Ascending aorta (tissue), 2 donors: ENCODE data around the gene EHD4. TPM values are rescaled to one million over a fixed set of nuclear protein-coding genes. Genes with fewer than 3 reads are reported as not detected.
A peak's percentile ranks its signal among the peaks of the same experiment; 100 is the strongest.

Experiments
- DNase-seq, 2 donors: peaks; one replicate each; pipeline ENCODE4 v3.0.0-alpha.2; 2019; ENCODE audit warnings: low spot score in 2 of 2
- H3K27ac ChIP-seq, 2 donors: fragments of 200-600 bp; sonication (generic); one replicate each; pipeline ENCODE4 v1.5.1; 2016 to 2017; ENCODE audit warnings: mild to moderate bottlenecking in 1 of 2
- H3K27me3 ChIP-seq: fragments of 200-600 bp; sonication (generic); one replicate; pipeline ENCODE4 v1.5.1; 2017
- H3K36me3 ChIP-seq, 2 donors: fragments of 200-600 bp; sonication (generic); one replicate each; pipeline ENCODE4 v1.5.1; 2016
- H3K4me1 ChIP-seq, 2 donors: fragments of 200-600 bp; sonication (generic); one replicate each; pipeline ENCODE4 v1.5.1; 2016 to 2017; ENCODE audit warnings: mild to moderate bottlenecking in 1 of 2
- H3K4me3 ChIP-seq, 2 donors: fragments of 200-600 bp; sonication (generic); one replicate each; pipeline ENCODE4 v1.5.1; 2016 to 2017; ENCODE audit warnings: mild to moderate bottlenecking in 1 of 2
- H3K9me3 ChIP-seq, 2 donors: fragments of 200-600 bp; sonication (generic); one replicate each; pipeline ENCODE4 v1.5.1; 2016
- CTCF ChIP-seq, 3 experiments: fragments of 200-600 bp in 2 of 3; fragments of 450-650 bp in 1 of 3; sonication (generic) in 2 of 3; IDR thresholded peaks; one replicate each; pipeline ENCODE4 v1.5.1; 2016 to 2019; ENCODE audit warnings: antibody characterized with exemption in 3 of 3, mild to moderate bottlenecking in 1 of 3, moderate library complexity in 1 of 3
- intact Hi-C: fragments of 100-400 bp; cut with DNase I; formaldehyde crosslinking; loops from one replicate; pipeline ENCODE4 v1.15.1; 2023
- total RNA-seq: library from RNA; depleted of rRNA; stranded (reverse); fragments of >200 nt; gene quantifications from one replicate; pipeline ENCODE4 v1.1.0, GENCODE V29; 2016

Gene EHD4
- total RNA-seq, 1 donor from 2014 or later = 70.4 TPM

GRCh38 chr15:41975669-41976068 lies 3.3 kb upstream of the EHD4 start:
- no peak for DNase-seq
- Histone ChIP-seq H3K9me3 (no peaks in the 10 kb centered on the region), H3K36me3 (no peaks in the 10 kb centered on the region), H3K27ac (no peak overlapping the region), H3K4me1 (peaks cover 0 to 5% of the 10 kb centered on the region in 2 donors), H3K4me3 (no peak overlapping the region), H3K27me3 (no peaks in the 10 kb centered on the region)
- TF ChIP-seq CTCF (IDR thresholded peaks at IDR 0.05) = no peak
- intact Hi-C loops = no loop called here

GRCh38 chr15:41974041-41974440 lies 1.7 kb upstream of the EHD4 start:
- Histone ChIP-seq H3K27ac (no peak overlapping the region), H3K36me3 (no peaks in the 10 kb centered on the region), H3K9me3 (no peaks in the 10 kb centered on the region), H3K27me3 (no peaks in the 10 kb centered on the region), H3K4me1 (peaks cover 0 to 11% of the 10 kb centered on the region in 2 donors), H3K4me3 (no peak overlapping the region)
- DNase-seq = no peak
- intact Hi-C loops = loop anchor here (5.0 kb wide), 2 partner anchors 57 to 202 kb away; partner anchors contain the start of gene MAPKBP1
- no peak for TF ChIP-seq CTCF (IDR thresholded peaks at IDR 0.05)

- H3K36me3 ChIP-seq = no peaks in the 10 kb centered on the region
- peak overlapping the region; percentile 96 to 99 for H3K4me3 ChIP-seq
- peak in 1 of 2 donors; percentile 67 for DNase-seq
- H3K27me3 ChIP-seq = no peaks in the 10 kb centered on the region
- H3K9me3 ChIP-seq = no peaks in the 10 kb centered on the region
- intact Hi-C loops = loop anchor here (1.0 to 5.0 kb wide), 5 partner anchors 39 to 200 kb away; partner anchors contain the start of genes JMJD7, MAPKBP1 and SPTBN5
- TF ChIP-seq CTCF (IDR thresholded peaks at IDR 0.05) = no peak
- peak overlapping the region; percentile 98 for H3K27ac ChIP-seq
- peaks cover 3 to 31% of the 10 kb centered on the region in 2 donors for H3K4me1 ChIP-seq
These were observed 483 bp downstream of the EHD4 start for GRCh38 chr15:41971895-41972252.

GRCh38 chr15:41971089-41971894 lies 1.1 kb downstream of the EHD4 start:
- intact Hi-C loops = loop anchor here (5.0 kb wide), 2 partner anchors 54 to 199 kb away; partner anchors contain the start of gene MAPKBP1
- TF ChIP-seq CTCF (IDR thresholded peaks at IDR 0.05) = peak in 1 of 3 experiments; percentile 10
- Histone ChIP-seq H3K27me3 (no peaks in the 10 kb centered on the region), H3K4me3 (peak overlapping the region; percentile 96 to 99), H3K36me3 (no peaks in the 10 kb centered on the region), H3K9me3 (no peaks in the 10 kb centered on the region), H3K4me1 (peaks cover 6 to 37% of the 10 kb centered on the region in 2 donors), H3K27ac (peak overlapping the region; percentile 98)
- peak in 1 of 2 donors; percentile 84 for DNase-seq

GRCh38 chr15:41970456-41970855 lies 1.9 kb downstream of the EHD4 start:
- intact Hi-C loops = loop anchor here (5.0 kb wide), 2 partner anchors 53 to 198 kb away; partner anchors contain the start of gene MAPKBP1
- no peak for DNase-seq
- Histone ChIP-seq H3K27me3 (no peaks in the 10 kb centered on the region), H3K36me3 (no peaks in the 10 kb centered on the region), H3K4me1 (peaks cover 9 to 43% of the 10 kb centered on the region in 2 donors), H3K27ac (peak overlapping the region; percentile 98), H3K9me3 (no peaks in the 10 kb centered on the region), H3K4me3 (peak overlapping the region; percentile 96 to 99)
- no peak for TF ChIP-seq CTCF (IDR thresholded peaks at IDR 0.05)
